GM19452 (cell line): ENCODE results near the gene MARCO.
"Not testable (repeated sequence)": the region's sequence is repeated elsewhere in the genome, so short reads cannot be mapped to it uniquely, and the experiment has no call there.

Source experiments
- ATAC-seq: cut with Tn5 transposase; IDR thresholded peaks from one replicate; pipeline ENCODE4 v1.9.1; 2021; ENCODE audit not compliant: unreplicated experiment

The MARCO gene

GRCh38 chr2:118929059-118929458 lies 12.9 kb upstream of the MARCO start:
- no peak for ATAC-seq

- no peak for ATAC-seq
Measured at GRCh38 chr2:118932949-118933348, 9.0 kb upstream of the MARCO start.

- no peak for ATAC-seq
Measured at GRCh38 chr2:118936306-118936705, 5.7 kb upstream of the MARCO start.

DNA sequence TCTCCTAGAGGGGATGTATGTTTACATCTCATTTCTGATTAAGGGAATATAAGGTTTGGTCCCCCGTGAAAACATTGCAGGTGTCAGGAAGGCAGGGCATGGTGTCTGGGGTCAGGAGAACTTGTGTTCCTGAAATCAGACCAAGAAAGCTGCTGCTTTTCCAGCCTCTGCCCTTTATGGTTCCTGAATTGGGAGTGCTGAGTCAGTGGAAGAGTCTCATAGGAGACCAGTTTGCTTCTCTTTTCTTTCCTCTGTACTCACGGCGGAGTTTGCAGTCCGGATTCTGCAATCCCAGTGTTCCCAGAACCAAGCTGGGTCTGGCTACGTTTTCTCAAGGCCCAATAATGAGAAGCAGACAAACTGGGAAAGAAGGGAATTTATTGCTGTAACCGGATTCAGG lies 5.1 kb upstream of the MARCO start:
- no peak for ATAC-seq

DNA sequence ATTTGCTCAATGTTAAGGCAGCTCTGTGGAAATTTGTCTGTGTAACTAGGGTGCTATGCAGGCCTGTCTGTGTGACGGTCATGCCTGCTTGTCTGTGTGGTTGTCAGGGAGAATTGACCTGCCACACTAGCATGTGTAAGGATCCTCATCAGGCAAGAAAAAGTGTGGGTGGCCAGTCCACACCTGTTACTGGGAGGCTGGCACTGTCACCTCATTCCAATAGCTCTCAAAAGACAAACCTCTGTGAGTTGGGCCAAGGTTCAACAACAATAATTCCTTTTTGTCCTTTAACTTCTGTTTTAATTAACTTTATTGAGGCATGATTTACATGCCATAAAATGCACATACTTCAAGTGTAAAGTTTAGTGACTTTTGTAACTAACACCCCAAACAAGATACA lies 4.2 kb upstream of the MARCO start:
- no peak for ATAC-seq

GRCh38 chr2:118939994-118940393 lies 2.0 kb upstream of the MARCO start:
- no peak for ATAC-seq

- no peak for ATAC-seq
Measured at GRCh38 chr2:118940486-118941120, 1.4 kb upstream of the MARCO start.

DNA sequence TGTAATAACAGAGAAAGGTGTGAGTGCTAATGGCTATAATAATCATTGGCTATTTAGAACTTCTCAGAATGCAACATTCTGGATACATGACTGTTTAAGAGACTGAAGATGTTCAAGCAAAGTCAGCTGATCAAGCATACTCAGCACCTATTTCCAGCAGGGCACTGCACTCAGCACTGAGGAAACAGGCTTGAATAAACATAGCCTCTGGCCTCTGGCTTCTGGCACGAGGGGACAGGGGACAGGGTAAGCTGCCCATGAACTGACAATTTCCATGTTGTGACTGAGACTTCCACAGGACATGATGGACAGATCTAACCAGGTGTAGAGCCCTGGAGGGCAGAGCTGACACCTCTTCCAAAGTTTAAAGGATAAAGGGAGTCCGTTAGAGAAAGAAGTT lies 1.3 kb downstream of the MARCO start:
- ATAC-seq: no peak

GRCh38 chr2:118945881-118946280 lies 3.9 kb downstream of the MARCO start:
- no peak for ATAC-seq

- ATAC-seq: not testable (repeated sequence)
Measured at GRCh38 chr2:118948266-118948665, 6.3 kb downstream of the MARCO start.

- no peak for ATAC-seq
Measured at GRCh38 chr2:118954297-118955060, 12.5 kb downstream of the MARCO start.

- no peak for ATAC-seq
Measured at GRCh38 chr2:118965737-118966136, 23.7 kb downstream of the MARCO start.

- ATAC-seq: no peak
Measured at GRCh38 chr2:118967124-118967880, 25.3 kb downstream of the MARCO start.

DNA sequence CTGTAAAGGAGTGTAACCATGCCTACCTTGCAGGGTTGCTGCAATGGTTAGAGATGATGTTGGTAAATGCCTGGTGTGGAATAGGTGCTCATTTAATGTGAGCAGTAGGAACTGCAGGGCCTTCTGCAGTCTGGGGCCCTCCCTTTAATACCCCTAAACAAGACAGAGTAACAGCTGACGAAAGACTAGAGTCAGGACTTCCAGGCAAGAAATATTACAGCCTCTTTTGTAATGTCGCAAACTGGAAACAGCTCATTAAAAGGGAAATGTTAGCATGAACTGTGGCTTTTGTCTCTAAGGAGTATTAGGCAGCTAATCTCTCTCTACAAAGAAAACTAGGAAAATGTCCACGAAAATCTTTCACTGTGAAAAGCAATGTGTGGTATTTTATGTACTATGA lies 26.0 kb downstream of the MARCO start:
- ATAC-seq: no peak

GRCh38 chr2:118968961-118969733 lies 27.2 kb downstream of the MARCO start:
- ATAC-seq: no peak

DNA sequence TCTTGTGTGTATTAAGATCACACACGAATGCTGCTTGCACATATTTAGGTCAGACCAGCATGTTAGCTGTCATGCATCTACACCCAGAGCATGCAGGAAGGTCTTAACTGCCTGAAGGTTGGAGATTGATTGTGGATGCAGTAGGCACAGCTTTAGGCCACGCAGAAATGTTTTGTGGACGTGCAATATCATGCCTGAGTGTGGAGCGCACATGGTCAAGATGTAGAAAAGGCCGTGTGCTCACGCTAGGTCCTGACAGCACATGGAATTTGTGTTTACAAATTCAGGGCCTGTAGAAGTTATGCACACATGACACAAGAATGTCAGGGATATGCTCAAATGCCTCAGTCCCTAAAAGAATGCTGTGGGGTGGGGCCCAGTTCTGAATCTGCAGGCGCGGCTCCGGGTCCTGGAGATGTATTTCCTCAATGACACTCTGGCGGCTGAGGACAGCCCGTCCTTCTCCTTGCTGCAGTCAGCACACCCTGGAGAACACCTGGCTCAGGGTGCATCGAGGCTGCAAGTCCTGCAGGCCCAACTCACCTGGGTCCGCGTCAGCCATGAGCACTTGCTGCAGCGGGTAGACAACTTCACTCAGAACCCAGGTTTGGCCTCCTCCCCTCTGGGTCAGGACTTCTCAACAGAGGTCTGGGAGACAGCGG lies 27.9 kb downstream of the MARCO start:
- ATAC-seq: no peak

DNA sequence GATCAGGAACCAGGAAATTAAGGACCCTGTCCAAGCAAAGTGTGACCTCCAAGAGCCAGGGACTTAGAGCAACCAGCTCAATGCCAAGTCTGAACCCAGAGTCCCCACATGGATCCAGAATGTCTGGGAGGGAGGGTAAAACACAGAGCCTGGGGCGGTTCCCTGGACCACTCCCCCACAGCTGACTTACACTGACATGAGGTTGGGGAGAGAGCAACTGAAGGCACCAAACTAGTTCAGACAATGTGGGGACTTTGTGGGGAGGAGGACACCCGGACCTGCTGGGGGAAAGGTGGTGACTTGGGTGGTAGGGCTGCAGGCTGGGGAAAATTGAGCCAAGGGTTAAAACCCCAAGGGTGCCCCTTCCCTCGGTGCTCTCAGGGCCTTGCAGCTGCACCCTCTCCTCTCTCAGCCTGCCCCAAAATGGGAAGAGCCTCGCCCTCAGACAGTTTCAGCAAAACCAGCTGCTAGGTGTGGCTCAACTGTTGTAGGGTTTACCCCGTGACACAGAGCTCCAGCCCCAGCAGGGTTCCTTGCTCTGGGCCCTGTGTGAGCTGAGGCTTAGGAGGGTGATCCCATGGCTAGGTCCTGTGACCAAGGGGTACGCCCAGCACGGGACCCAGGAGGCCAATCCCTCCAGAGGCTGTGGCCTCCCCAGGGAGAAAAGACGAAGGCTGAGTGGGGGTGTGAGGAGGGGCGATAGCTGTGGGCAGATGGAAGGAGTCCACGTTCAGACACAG lies 28.6 kb downstream of the MARCO start:
- ATAC-seq: no peak

DNA sequence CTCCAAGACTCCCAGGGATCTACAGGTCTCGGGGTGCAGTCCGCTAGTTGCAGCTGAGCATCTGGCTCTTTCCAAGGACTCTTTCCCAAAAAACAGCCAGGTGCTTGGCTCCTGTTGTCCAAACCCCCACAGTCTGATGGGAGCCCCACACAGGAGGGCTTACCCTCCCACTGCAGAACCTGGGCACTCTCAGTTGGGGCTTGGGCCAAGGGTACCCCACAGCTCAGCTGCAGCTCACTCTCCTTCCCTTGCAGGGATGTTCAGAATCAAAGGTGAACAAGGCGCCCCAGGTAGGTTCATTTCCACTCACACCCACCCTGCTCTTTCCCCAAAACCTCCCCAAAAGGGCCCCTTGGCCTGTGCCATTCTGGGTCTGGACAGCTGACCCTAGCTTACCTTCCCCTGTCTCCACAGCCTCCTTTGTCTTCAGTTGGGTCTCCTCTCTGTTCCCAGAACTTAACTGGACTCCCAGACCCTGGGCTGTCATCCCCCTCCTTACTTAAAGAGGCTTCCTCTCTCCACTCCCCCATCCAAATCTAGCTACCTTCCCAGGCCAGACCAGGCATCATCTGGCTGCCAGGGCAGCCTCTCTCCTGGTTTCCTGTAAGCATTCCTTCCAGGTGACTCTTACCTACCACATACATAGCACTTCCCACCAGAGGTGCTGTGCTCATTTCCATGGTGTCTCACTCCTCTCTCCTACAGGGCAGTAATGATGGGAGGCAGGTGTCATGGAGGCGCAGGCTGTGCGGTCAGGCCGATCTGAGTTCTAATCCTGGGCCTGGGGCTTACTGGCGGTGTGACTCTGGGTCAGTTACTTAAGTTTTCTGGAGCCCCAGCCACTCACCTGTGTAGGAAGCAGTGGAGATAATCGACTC lies 29.5 kb downstream of the MARCO start:
- no peak for ATAC-seq

GRCh38 chr2:118973542-118973951 lies 31.6 kb downstream of the MARCO start:
- ATAC-seq: no peak
